A673 (cell line): ENCODE measurements around the gene GDF9. TPM values are rescaled to one million over a fixed set of nuclear protein-coding genes. Genes with fewer than 3 reads are reported as not detected.

Experiments
- BruUV-seq: library from RNA; stranded (reverse); fragments of 400-500 nt; replicated peaks from 2 replicates; lab custom pipeline; 2021; lab: Mats Ljungman, UMichigan
- CTCF ChIA-PET: fragments of 300-600 bp; sonication (Branson Sonifier 250); formaldehyde crosslinking; loops from one replicate; lab custom pipeline; 2022; ENCODE audit warnings: antibody characterized with exemption; lab: Charles Lee
- POLR2A ChIA-PET: fragments of 300-600 bp; sonication (Branson Sonifier 250); formaldehyde crosslinking; loops from one replicate; lab custom pipeline; 2022; ENCODE audit warnings: antibody characterized with exemption; ENCODE audit not compliant: low non-redundant PET; lab: Charles Lee
- DNase-seq: peaks from one replicate; pipeline ENCODE4 v3.0.0-alpha.2; 2015; ENCODE audit warnings: low spot score
- H3K27ac ChIP-seq: fragments of 200-600 bp; sonication (generic); 2 replicates; pipeline ENCODE4 v1.5.1; 2016; ENCODE audit warnings: mixed run types, low read depth, mild to moderate bottlenecking, mixed read lengths, antibody characterized with exemption, low read length; ENCODE audit not compliant: poor library complexity, severe bottlenecking
- H3K27me3 ChIP-seq: fragments of 200-600 bp; sonication (generic); replicated peaks from 2 replicates; pipeline ENCODE4 v1.6.1; 2017; ENCODE audit warnings: mixed run types, low read depth, mild to moderate bottlenecking, mixed read lengths, antibody characterized with exemption, low read length; ENCODE audit not compliant: insufficient read depth, poor library complexity
- H3K36me3 ChIP-seq: fragments of 200-600 bp; sonication (generic); 2 replicates; pipeline ENCODE4 v1.6.1; 2016; ENCODE audit warnings: mixed run types, mild to moderate bottlenecking, mixed read lengths, antibody characterized with exemption, low read length; ENCODE audit not compliant: insufficient read depth, poor library complexity, severe bottlenecking
- H3K4me1 ChIP-seq: fragments of 200-600 bp; sonication (generic); 2 replicates; pipeline ENCODE4 v1.6.1; 2017; ENCODE audit warnings: mixed run types, mild to moderate bottlenecking, mixed read lengths, antibody characterized with exemption, low read length; ENCODE audit not compliant: insufficient read depth, poor library complexity, severe bottlenecking
- H3K4me3 ChIP-seq: fragments of 200-600 bp; sonication (generic); 2 replicates; pipeline ENCODE4 v1.5.1; 2016; ENCODE audit warnings: low read depth, mixed run types, mild to moderate bottlenecking, mixed read lengths, low read length; ENCODE audit not compliant: poor library complexity, severe bottlenecking
- H3K9me3 ChIP-seq: fragments of 200-600 bp; sonication (generic); 2 replicates; pipeline ENCODE4 v1.6.1; 2016; ENCODE audit warnings: mixed run types, low read depth, mild to moderate bottlenecking, mixed read lengths, antibody characterized with exemption, low read length; ENCODE audit not compliant: poor library complexity, severe bottlenecking
- CTCF ChIP-seq: fragments of 300-800, 200-600 bp; sonication (generic); conservative IDR thresholded peaks from 2 replicates; pipeline ENCODE4 v1.5.1; 2017; ENCODE audit warnings: low read depth, mild to moderate bottlenecking, antibody characterized with exemption, low read length, moderate library complexity, mixed read lengths
- EZH2 ChIP-seq: fragments of 200-600 bp; sonication (generic); IDR thresholded peaks from 2 replicates; pipeline ENCODE4 v1.6.1; 2017; ENCODE audit warnings: borderline replicate concordance, low read depth, mild to moderate bottlenecking, mixed read lengths, antibody characterized with exemption, low read length; ENCODE audit not compliant: poor library complexity, severe bottlenecking
- intact Hi-C: fragments of 100-400 bp; cut with micrococcal nuclease; formaldehyde crosslinking; loops from one replicate; pipeline ENCODE4 v1.10.0; 2022; ENCODE audit not compliant: unreplicated experiment
- total RNA-seq: library from RNA; stranded (reverse); gene quantifications from 2 replicates; pipeline ENCODE4 v1.2.3, GENCODE V29; 2021

Gene GDF9
- total RNA-seq, 1 experiment from 2014 or later = 0.32 TPM

- TF ChIP-seq CTCF = no peak
- no peak for TF ChIP-seq EZH2
- intact Hi-C loops = no loop called here
- no peak overlapping the region for H3K27ac ChIP-seq
- no peaks in the 10 kb centered on the region for H3K27me3 ChIP-seq
- H3K4me3 ChIP-seq = no peak overlapping the region
- no TSS peak for BruUV-seq
- ChIA-PET CTCF (no interaction called here), POLR2A (no interaction called here)
- DNase-seq = no peak
- no peaks in the 10 kb centered on the region for H3K4me1 ChIP-seq
- no peaks in the 10 kb centered on the region for H3K9me3 ChIP-seq
- no peaks in the 10 kb centered on the region for H3K36me3 ChIP-seq
Observed at GRCh38 chr5:132841305-132841704, 25.0 kb downstream of the GDF9 start.

GRCh38 chr5:132840896-132841295, 25.4 kb downstream of the GDF9 start:
- H3K36me3 ChIP-seq = no peaks in the 10 kb centered on the region
- no TSS peak for BruUV-seq
- no peaks in the 10 kb centered on the region for H3K4me1 ChIP-seq
- no peak overlapping the region for H3K4me3 ChIP-seq
- H3K27ac ChIP-seq = no peak overlapping the region
- ChIA-PET POLR2A (no interaction called here), CTCF (no interaction called here)
- intact Hi-C loops = no loop called here
- no peaks in the 10 kb centered on the region for H3K9me3 ChIP-seq
- TF ChIP-seq CTCF (no peak), EZH2 (no peak)
- DNase-seq = no peak
- H3K27me3 ChIP-seq = no peaks in the 10 kb centered on the region

GRCh38 chr5:132840313-132840712, 26.0 kb downstream of the GDF9 start:
- intact Hi-C loops = no loop called here
- H3K4me3 ChIP-seq = no peak overlapping the region
- no peak overlapping the region for H3K27ac ChIP-seq
- TF ChIP-seq EZH2 (no peak), CTCF (no peak)
- ChIA-PET CTCF (no interaction called here), POLR2A (no interaction called here)
- no TSS peak for BruUV-seq
- no peaks in the 10 kb centered on the region for H3K27me3 ChIP-seq
- no peaks in the 10 kb centered on the region for H3K9me3 ChIP-seq
- H3K4me1 ChIP-seq = no peaks in the 10 kb centered on the region
- no peak for DNase-seq
- no peaks in the 10 kb centered on the region for H3K36me3 ChIP-seq
